Motor neuron (in vitro differentiated cells): ENCODE results near the gene HCN2. TPM values are rescaled to one million over a fixed set of nuclear protein-coding genes. Genes with fewer than 3 reads are reported as not detected.

Experiments used
- ATAC-seq, 8 experiments: fragments of 200-7000 bp; cut with Tn5 transposase; replicated peaks in 6 of 8; 2 replicates each; pipeline ENCODE4 v1.8.0; 2021; ENCODE audit warnings: mild to moderate bottlenecking in 8 of 8, moderate library complexity in 8 of 8
- H3K27ac ChIP-seq, 2 donors: fragments of 250-450 bp; sonication (Bioruptor Pico); 2 replicates each; pipeline ENCODE4 v1.9.0; 2021; ENCODE audit warnings: antibody characterized with exemption in 2 of 2, mild to moderate bottlenecking in 2 of 2, moderate library complexity in 1 of 2
- H3K4me1 ChIP-seq, 2 donors: fragments of 250-450 bp; sonication (Bioruptor Pico); replicated peaks in 1 of 2; 2 replicates each; pipeline ENCODE4 v1.6.1; 2021; ENCODE audit warnings: antibody characterized with exemption in 2 of 2, mild to moderate bottlenecking in 2 of 2, moderate library complexity in 1 of 2
- H3K4me3 ChIP-seq, 5 donors: fragments of 250-450 bp; sonication (Bioruptor Pico); 2 replicates each; pipeline ENCODE4 v1.9.0; 2021; ENCODE audit warnings: antibody characterized with exemption in 5 of 5, mild to moderate bottlenecking in 5 of 5, moderate library complexity in 4 of 5
- WGBS, 10 experiments: fragments of 450-650 bp; shearing (Covaris generic); methylation state at CpG; one replicate each; pipeline ENCODE4 v1.0.0; 2022; 5-methylcytosine and 5-hydroxymethylcytosine counted together
- in situ Hi-C, 9 experiments: fragments of 400-800 bp; cut with MboI; loops; one replicate each; pipeline ENCODE4 v1.15.0; 2021; ENCODE audit warnings: low sequenced_read_pairs in 9 of 9, low pct_unique_long_range_greater_than_20kb in 2 of 9; ENCODE audit not compliant: unreplicated experiment in 9 of 9
- total RNA-seq, 8 experiments: library from RNA; unstranded; fragments of 300-600 nt; gene quantifications; 2 replicates each; pipeline versions ENCODE4 v1.2.3 to v1.2.4, GENCODE V29; 2022

HCN2 gene
- total RNA-seq, 8 experiments from 2014 or later = 0.31 to 8.1 (median 1.9) TPM

- ATAC-seq = peak in 1 of 8 experiments; percentile 5
- H3K4me3 ChIP-seq = peak overlapping the region; percentile 52 to 92 (median 63)
- in situ Hi-C loops = loop anchor here in 2 of 9 experiments (25.0 kb wide), 1 partner anchor 146 kb away; no protein-coding TSS in a partner anchor
- no peak overlapping the region for H3K27ac ChIP-seq
- WGBS, 10 experiments = 36% methylated on average over 9 of the region's 75 CpGs; no CpG with 5 or more reads in 9 of the 10 experiments
- H3K4me1 ChIP-seq = peaks cover 16 to 32% of the 10 kb centered on the region in 2 donors
Observed at GRCh38 chr19:591099-591958, 1.6 kb downstream of the HCN2 start.

- ATAC-seq = no peak
- peaks cover 16 to 32% of the 10 kb centered on the region in 2 donors for H3K4me1 ChIP-seq
- in situ Hi-C loops = loop anchor here in 2 of 9 experiments (25.0 kb wide), 1 partner anchor 145 kb away; no protein-coding TSS in a partner anchor
- WGBS, 10 experiments = 40% methylated on average over 4 of the region's 19 CpGs; no CpG with 5 or more reads in 9 of the 10 experiments
- no peak overlapping the region for H3K4me3 ChIP-seq
- H3K27ac ChIP-seq = no peak overlapping the region
Observed at GRCh38 chr19:592101-592500, 2.4 kb downstream of the HCN2 start.

- ATAC-seq = no peak
- 40 to 100% (median 64%) methylated on average over 1 to 7 of the region's 18 CpGs; no CpG with 5 or more reads in 6 of the 10 experiments for WGBS, 10 experiments
- Histone ChIP-seq H3K4me1 (peaks cover 16 to 28% of the 10 kb centered on the region in 2 donors), H3K4me3 (no peak overlapping the region), H3K27ac (no peak overlapping the region)
- in situ Hi-C loops = loop anchor here in 2 of 9 experiments (25.0 kb wide), 1 partner anchor 144 kb away; no protein-coding TSS in a partner anchor
Observed at GRCh38 chr19:593055-593454, 3.4 kb downstream of the HCN2 start.

DNA sequence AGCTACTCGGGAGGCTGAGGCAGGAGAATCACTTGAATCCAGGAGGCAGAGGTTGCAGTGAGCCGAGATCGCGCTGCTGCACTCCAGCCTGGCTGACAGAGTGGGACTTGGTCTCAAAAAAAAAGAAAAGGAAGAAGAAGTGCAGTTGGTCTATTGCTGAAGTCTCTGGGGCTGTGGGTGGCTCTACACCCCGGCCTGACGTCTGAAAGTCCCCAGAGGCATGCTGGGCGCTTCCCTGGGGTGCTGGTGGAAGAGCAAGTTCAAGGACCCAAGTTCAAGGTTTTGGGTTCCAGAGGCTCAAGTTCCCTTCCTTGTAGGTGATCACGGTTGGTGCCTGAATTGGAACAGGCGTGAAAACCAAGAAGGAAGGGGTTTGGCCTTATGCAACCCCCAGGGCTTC is 3.8 kb downstream of the HCN2 start:
- in situ Hi-C loops = loop anchor here in 2 of 9 experiments (25.0 kb wide), 1 partner anchor 144 kb away; no protein-coding TSS in a partner anchor
- H3K4me1 ChIP-seq = peaks cover 14 to 24% of the 10 kb centered on the region in 2 donors
- ATAC-seq = no peak
- no peak overlapping the region for H3K27ac ChIP-seq
- 24 to 60% (median 53%) methylated on average over 1 to 8 of the region's 9 CpGs; no CpG with 5 or more reads in 5 of the 10 experiments for WGBS, 10 experiments
- no peak overlapping the region for H3K4me3 ChIP-seq

GRCh38 chr19:594265-594870 is 4.7 kb downstream of the HCN2 start:
- in situ Hi-C loops = loop anchor here in 2 of 9 experiments (25.0 kb wide), 1 partner anchor 143 kb away; no protein-coding TSS in a partner anchor
- no peak for ATAC-seq
- WGBS, 10 experiments = 0 to 100% (median 33%) methylated on average over 1 to 4 of the region's 24 CpGs; no CpG with 5 or more reads in 5 of the 10 experiments
- peaks cover 11 to 17% of the 10 kb centered on the region in 2 donors for H3K4me1 ChIP-seq
- no peak overlapping the region for H3K27ac ChIP-seq
- no peak overlapping the region for H3K4me3 ChIP-seq

DNA sequence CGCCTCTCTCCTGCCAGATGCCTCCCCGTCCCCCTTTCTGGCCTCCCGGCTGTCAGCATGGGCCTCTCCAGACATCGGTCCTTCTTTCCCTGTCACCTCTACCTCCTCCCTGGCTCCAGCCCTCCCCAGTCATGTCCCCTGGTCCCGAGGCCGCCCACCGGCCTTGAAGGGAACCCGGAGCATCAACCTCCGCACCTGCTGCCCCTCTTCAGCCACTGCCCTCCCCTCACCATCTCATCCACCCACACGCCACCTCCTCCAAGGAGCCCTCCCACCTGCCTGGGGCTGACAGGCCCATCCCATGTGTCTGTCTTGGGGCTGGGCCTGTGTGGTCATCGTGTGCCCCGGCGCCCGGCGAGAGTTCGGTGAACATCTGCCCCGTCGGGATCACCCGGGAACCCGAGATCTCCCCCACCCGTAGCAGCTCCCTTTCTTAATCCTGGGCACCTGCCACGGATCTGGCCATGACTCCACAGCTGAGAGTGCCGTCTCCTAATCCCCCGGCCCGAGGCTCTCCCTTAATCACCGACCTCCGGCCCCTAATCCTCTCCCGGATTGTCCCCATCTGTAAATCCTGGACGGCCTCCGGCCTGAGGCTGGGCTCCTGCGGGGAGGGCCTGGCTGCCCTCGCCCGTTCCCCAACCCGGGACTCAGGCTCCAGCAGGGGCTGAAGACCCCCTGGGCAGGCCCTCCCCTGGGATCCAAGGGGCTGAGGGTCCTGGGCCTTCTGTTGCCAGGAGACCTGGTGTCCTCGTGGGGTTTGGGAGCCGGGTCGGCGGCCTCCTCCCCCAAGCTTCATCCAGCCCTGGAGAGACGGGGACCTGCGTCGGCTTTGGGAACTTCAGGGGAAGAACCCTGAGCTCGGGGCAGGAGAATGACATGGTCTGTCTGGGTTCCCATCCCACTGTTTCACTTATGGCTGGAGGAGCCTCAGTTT is 5.9 kb downstream of the HCN2 start:
- in situ Hi-C loops = loop anchor here in 2 of 9 experiments (25.0 kb wide), 1 partner anchor 142 kb away; no protein-coding TSS in a partner anchor

GRCh38 chr19:596263-596655 is 6.6 kb downstream of the HCN2 start:
- H3K4me1 ChIP-seq = peaks cover 5 to 8% of the 10 kb centered on the region in 2 donors
- H3K27ac ChIP-seq = no peak overlapping the region
- ATAC-seq = no peak
- WGBS, 10 experiments = 80 to 100% (median 91%) methylated on average over 2 to 4 of the region's 16 CpGs; no CpG with 5 or more reads in 5 of the 10 experiments
- no peak overlapping the region for H3K4me3 ChIP-seq
- in situ Hi-C loops = loop anchor here in 2 of 9 experiments (25.0 kb wide), 1 partner anchor 141 kb away; no protein-coding TSS in a partner anchor

More for the DNA sequence above, 5.9 kb downstream of the HCN2 start:
- Histone ChIP-seq H3K4me3 (no peak overlapping the region), H3K4me1 (peaks cover 9 to 10% of the 10 kb centered on the region in 2 donors), H3K27ac (no peak overlapping the region)
- ATAC-seq = peak in 1 of 8 experiments; percentile 19
- 60 to 88% (median 71%) methylated on average over 1 to 6 of the region's 42 CpGs; no CpG with 5 or more reads in 7 of the 10 experiments for WGBS, 10 experiments

- Histone ChIP-seq H3K27ac (no peak overlapping the region), H3K4me3 (no peak overlapping the region), H3K4me1 (no peaks in the 10 kb centered on the region)
- in situ Hi-C loops = loop anchor here in 2 of 9 experiments (25.0 kb wide), 1 partner anchor 140 kb away; no protein-coding TSS in a partner anchor
- no peak for ATAC-seq
- WGBS, 10 experiments = 0 to 74% (median 48%) methylated on average over 1 to 9 of the region's 18 CpGs; no CpG with 5 or more reads in 5 of the 10 experiments
Observed at GRCh38 chr19:597406-598315, 8.0 kb downstream of the HCN2 start.

DNA sequence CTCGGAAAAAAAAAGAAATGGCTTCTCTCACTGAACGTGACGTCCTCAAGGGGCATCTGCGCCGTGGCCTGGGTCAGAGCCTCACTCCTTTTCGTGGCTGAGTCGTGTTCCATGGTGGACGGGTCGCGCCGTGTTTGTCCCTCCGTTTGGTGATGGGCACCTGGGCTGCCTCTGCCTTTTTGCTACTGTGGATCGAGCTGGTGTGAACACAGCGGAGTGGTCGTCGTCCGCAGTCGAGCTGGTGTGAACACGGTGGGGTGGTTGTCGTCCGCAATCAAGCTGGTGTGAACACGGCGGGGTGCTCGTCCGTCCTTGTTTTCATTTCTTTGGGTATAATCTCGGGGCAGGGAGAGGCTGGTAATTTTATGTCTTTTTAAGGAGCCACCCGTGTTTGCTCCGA is 11.6 kb downstream of the HCN2 start:
- H3K27ac ChIP-seq = no peak overlapping the region
- no peak for ATAC-seq
- in situ Hi-C loops = no loop called here
- WGBS, 10 experiments = 60 to 92% (median 82%) methylated on average over 1 to 14 of the region's 28 CpGs; no CpG with 5 or more reads in 3 of the 10 experiments
- H3K4me3 ChIP-seq = no peak overlapping the region
- no peaks in the 10 kb centered on the region for H3K4me1 ChIP-seq

GRCh38 chr19:601790-602189 is 12.1 kb downstream of the HCN2 start:
- Histone ChIP-seq H3K4me3 (no peak overlapping the region), H3K4me1 (no peaks in the 10 kb centered on the region), H3K27ac (no peak overlapping the region)
- WGBS, 10 experiments = 80 to 90% (median 80%) methylated on average over 2 to 3 of the region's 25 CpGs; no CpG with 5 or more reads in 7 of the 10 experiments
- in situ Hi-C loops = no loop called here
- ATAC-seq = no peak
